ENCODE results near the gene MPPE1. TPM values are rescaled to one million over a fixed set of nuclear protein-coding genes. Genes with fewer than 3 reads are reported as not detected.

The MPPE1 gene
- polyA plus RNA-seq, 1 donor from 2014 or later = 53.4 TPM

GRCh38 chr18:11887328-11888128 is 20.6 kb downstream of the MPPE1 start:
- Histone ChIP-seq H3K9me3 (ENCODE audit: low read length) (no peaks in the 10 kb centered on the region), H3F3A (ENCODE audit: insufficient read depth, low read length, poor library complexity, severe bottlenecking) (no peaks in the 10 kb centered on the region), H4K20me1 (ENCODE audit: insufficient read depth) (no peaks in the 10 kb centered on the region), H3K79me2 (replicated peaks; ENCODE audit: insufficient read depth, low read length) (no peaks in the 10 kb centered on the region), H3K27me3 (ENCODE audit: insufficient read depth, low read depth, low read length) (no peaks in the 10 kb centered on the region), H3K9ac (ENCODE audit: low read length) (no peak overlapping the region), H3K36me3 (ENCODE audit: insufficient read depth, low read length) (peaks cover 12% of the 10 kb centered on the region), H2AFZ (ENCODE audit: low read depth, low read length) (no peak overlapping the region), H3K9me2 (ENCODE audit: insufficient read depth, low read length) (no peaks in the 10 kb centered on the region), H3K4me3 (ENCODE audit: low read length) (no peak overlapping the region), H3K4me2 (ENCODE audit: low read length) (no peak overlapping the region), H3K27ac (ENCODE audit: low read length) (no peak overlapping the region)
- no peak for TF ChIP-seq POLR2AphosphoS5 (IDR thresholded peaks at IDR 0.05)
- TF ChIP-seq TAF1 (IDR thresholded peaks at IDR 0.05; ENCODE audit: low read depth) = no peak
- TF ChIP-seq RAD21 (conservative IDR thresholded peaks at IDR 0.05) = no peak
- no peak for TF ChIP-seq SMC3 (conservative IDR thresholded peaks at IDR 0.05; ENCODE audit: poor library complexity)
- no peak for TF ChIP-seq CTCF (IDR thresholded peaks at IDR 0.05; ENCODE audit: poor library complexity, severe bottlenecking)
- TF ChIP-seq REST (IDR thresholded peaks at IDR 0.05; ENCODE audit: borderline replicate concordance) = no peak
- no peak for TF ChIP-seq EP300 (conservative IDR thresholded peaks at IDR 0.05; ENCODE audit: poor library complexity, severe bottlenecking)
- TF ChIP-seq EZH2 (IDR thresholded peaks at IDR 0.05; ENCODE audit: borderline replicate concordance, insufficient read depth, low read length, poor library complexity, severe bottlenecking) = no peak
- TF ChIP-seq MXI1 (conservative IDR thresholded peaks at IDR 0.05; ENCODE audit: poor library complexity, severe bottlenecking) = no peak

- TF ChIP-seq EZH2 (IDR thresholded peaks at IDR 0.05; ENCODE audit: borderline replicate concordance, insufficient read depth, low read length, poor library complexity, severe bottlenecking) (no peak), REST (IDR thresholded peaks at IDR 0.05; ENCODE audit: borderline replicate concordance) (no peak), MXI1 (conservative IDR thresholded peaks at IDR 0.05; ENCODE audit: poor library complexity, severe bottlenecking) (no peak)
- no peak overlapping the region for H3K27ac ChIP-seq (ENCODE audit: low read length)
- no peak overlapping the region for H3K4me2 ChIP-seq (ENCODE audit: low read length)
- H2AFZ ChIP-seq (ENCODE audit: low read depth, low read length) = no peak overlapping the region
- no peaks in the 10 kb centered on the region for H3F3A ChIP-seq (ENCODE audit: insufficient read depth, low read length, poor library complexity, severe bottlenecking)
- no peaks in the 10 kb centered on the region for H3K27me3 ChIP-seq (ENCODE audit: insufficient read depth, low read depth, low read length)
- H3K9me3 ChIP-seq (ENCODE audit: low read length) = no peaks in the 10 kb centered on the region
- H4K20me1 ChIP-seq (ENCODE audit: insufficient read depth) = no peaks in the 10 kb centered on the region
- H3K4me3 ChIP-seq (ENCODE audit: low read length) = no peak overlapping the region
- peaks cover 12% of the 10 kb centered on the region for H3K36me3 ChIP-seq (ENCODE audit: insufficient read depth, low read length)
- H3K9ac ChIP-seq (ENCODE audit: low read length) = no peak overlapping the region
- no peaks in the 10 kb centered on the region for H3K79me2 ChIP-seq (replicated peaks; ENCODE audit: insufficient read depth, low read length)
- H3K9me2 ChIP-seq (ENCODE audit: insufficient read depth, low read length) = no peaks in the 10 kb centered on the region
Measured at GRCh38 chr18:11886577-11887110, 21.5 kb downstream of the MPPE1 start.
